CD8-positive, alpha-beta memory T cell (primary cell): Measurements from ENCODE around the gene KIF14. TPM values are rescaled to one million over a fixed set of nuclear protein-coding genes. Genes with fewer than 3 reads are reported as not detected.
A peak's percentile ranks its signal among the peaks of the same experiment; 100 is the strongest.

Experiments
- CTCF ChIA-PET: fragments of 350-600 bp; sonication (Branson Sonifier 250); formaldehyde crosslinking; loops from one replicate; lab custom pipeline; 2021; ENCODE audit warnings: antibody characterized with exemption; lab: Charles Lee
- POLR2A ChIA-PET: fragments of 350-600 bp; sonication (Branson Sonifier 250); formaldehyde crosslinking; loops from one replicate; lab custom pipeline; 2021; ENCODE audit warnings: antibody characterized with exemption; lab: Charles Lee
- DNase-seq, 5 donors: peaks; one replicate each; pipeline versions ENCODE4 v3.0.0 to v3.0.0-alpha.2; 2020 to 2022; ENCODE audit warnings: mixed read lengths in 1 of 5
- H3K27ac ChIP-seq: one replicate; pipeline ENCODE4 v1.7.0; 2013; ENCODE audit warnings: low read depth, mild to moderate bottlenecking, low read length, moderate library complexity
- H3K27me3 ChIP-seq: 2 replicates; pipeline ENCODE4 v1.7.0; 2013; ENCODE audit warnings: low read length, mild to moderate bottlenecking; ENCODE audit not compliant: insufficient read depth, poor library complexity, severe bottlenecking
- H3K36me3 ChIP-seq: 2 replicates; pipeline ENCODE4 v1.7.0; 2013; ENCODE audit warnings: mild to moderate bottlenecking, low read length, moderate library complexity; ENCODE audit not compliant: insufficient read depth
- H3K4me1 ChIP-seq: 2 replicates; pipeline ENCODE4 v1.7.0; 2013; ENCODE audit warnings: mild to moderate bottlenecking, low read length, moderate library complexity; ENCODE audit not compliant: insufficient read depth
- H3K4me3 ChIP-seq: 2 replicates; pipeline ENCODE4 v1.7.0; 2013; ENCODE audit warnings: mild to moderate bottlenecking, low read length
- H3K9me3 ChIP-seq: 2 replicates; pipeline ENCODE4 v1.7.0; 2013; ENCODE audit warnings: mild to moderate bottlenecking, low read length
- H3K27ac Mint-ChIP-seq, 8 donors: one replicate each; pipeline ENCODE4 v1.8.0; 2020 to 2021; ENCODE audit warnings: mixed read lengths in 8 of 8, mild to moderate bottlenecking in 6 of 8, inconsistent platforms in 3 of 8, moderate library complexity in 3 of 8
- H3K27me3 Mint-ChIP-seq, 2 donors: one replicate each; pipeline ENCODE4 v1.8.0; 2020 to 2021; ENCODE audit warnings: mixed read lengths in 2 of 2, mild to moderate bottlenecking in 1 of 2, moderate library complexity in 1 of 2
- H3K36me3 Mint-ChIP-seq, 3 donors: one replicate each; pipeline ENCODE4 v1.8.0; 2020 to 2021; ENCODE audit warnings: mixed read lengths in 3 of 3, inconsistent platforms in 1 of 3, mild to moderate bottlenecking in 1 of 3
- H3K4me1 Mint-ChIP-seq, 3 donors: one replicate each; pipeline ENCODE4 v1.8.0; 2020 to 2021; ENCODE audit warnings: mixed read lengths in 3 of 3, inconsistent platforms in 1 of 3, mild to moderate bottlenecking in 1 of 3
- H3K4me3 Mint-ChIP-seq, 7 donors: one replicate each; pipeline ENCODE4 v1.8.0; 2020 to 2021; ENCODE audit warnings: mixed read lengths in 7 of 7, mild to moderate bottlenecking in 6 of 7, moderate library complexity in 4 of 7, inconsistent platforms in 2 of 7
- H3K9me3 Mint-ChIP-seq, 5 donors: one replicate each; pipeline ENCODE4 v1.8.0; 2020 to 2022; ENCODE audit warnings: mixed read lengths in 5 of 5, mild to moderate bottlenecking in 3 of 5, moderate library complexity in 2 of 5, inconsistent platforms in 1 of 5
- polyA plus RNA-seq: library from polyadenylated mRNA; unstranded; fragments of 300-500 nt; fragmentation: Illumina TruSeq; gene quantifications from one replicate; pipeline ENCODE4 v1.2.3, GENCODE V29; 2021
- total RNA-seq, 2 experiments: library from RNA; stranded (reverse); gene quantifications; one replicate each; pipeline ENCODE4 v1.2.3, GENCODE V29; 2021

KIF14 gene
- total and polyA plus RNA-seq, 3 experiments from 2014 or later: 9.3 TPM; not detected in 1

- Histone ChIP-seq H3K4me3 (no peak overlapping the region), H3K9me3 (no peaks in the 10 kb centered on the region), H3K27ac (no peak overlapping the region), H3K36me3 (no peaks in the 10 kb centered on the region), H3K27me3 (no peaks in the 10 kb centered on the region), H3K4me1 (peaks cover 15% of the 10 kb centered on the region)
- Mint-ChIP-seq H3K36me3 (peaks cover 0 to 2% (median 0%) of the 10 kb centered on the region in 3 donors), H3K27me3 (peaks cover 0 to 1% of the 10 kb centered on the region in 2 donors), H3K27ac (peak overlapping the region in 1 of 8 donors; percentile 80), H3K4me1 (peaks cover 13 to 23% (median 21%) of the 10 kb centered on the region in 3 donors), H3K4me3 (no peak overlapping the region), H3K9me3 (no peaks in the 10 kb centered on the region)
- POLR2A ChIA-PET: no interaction called here
- DNase-seq: no peak
- CTCF ChIA-PET: interaction anchor here (1.0 kb wide), 1 partner anchor 8 kb away, joined by 6 read pairs; no protein-coding TSS in a partner anchor
Observed at GRCh38 chr1:200629876-200630514, 9.4 kb upstream of the KIF14 start.

GRCh38 chr1:200628223-200628881 lies 7.8 kb upstream of the KIF14 start:
- Mint-ChIP-seq H3K4me1 (peaks cover 13 to 24% (median 21%) of the 10 kb centered on the region in 3 donors), H3K27ac (peak overlapping the region in 7 of 8 donors; percentile 3 to 85 (median 22)), H3K27me3 (peaks cover 0 to 1% of the 10 kb centered on the region in 2 donors), H3K4me3 (peak overlapping the region in 6 of 7 donors; percentile 14 to 50 (median 38)), H3K9me3 (no peaks in the 10 kb centered on the region), H3K36me3 (no peaks in the 10 kb centered on the region)
- peak in 4 of 5 donors; percentile 7 to 49 (median 16) for DNase-seq
- no peaks in the 10 kb centered on the region for H3K27me3 ChIP-seq
- H3K27ac ChIP-seq: no peak overlapping the region
- no peaks in the 10 kb centered on the region for H3K36me3 ChIP-seq
- H3K9me3 ChIP-seq: no peaks in the 10 kb centered on the region
- POLR2A ChIA-PET: interaction anchor here (0.5 kb wide), 1 partner anchor 44 kb away, joined by 5 read pairs; no protein-coding TSS in a partner anchor
- CTCF ChIA-PET: no interaction called here
- peaks cover 15% of the 10 kb centered on the region for H3K4me1 ChIP-seq
- H3K4me3 ChIP-seq: no peak overlapping the region

GRCh38 chr1:200627575-200628222 lies 7.1 kb upstream of the KIF14 start:
- Mint-ChIP-seq H3K9me3 (no peaks in the 10 kb centered on the region), H3K4me3 (peak overlapping the region in 6 of 7 donors; percentile 14 to 50 (median 38)), H3K27ac (peak overlapping the region in 4 of 8 donors; percentile 8 to 85 (median 38)), H3K27me3 (peaks cover 0 to 1% of the 10 kb centered on the region in 2 donors), H3K4me1 (peaks cover 13 to 24% (median 21%) of the 10 kb centered on the region in 3 donors), H3K36me3 (no peaks in the 10 kb centered on the region)
- POLR2A ChIA-PET: interaction anchor here (0.5 kb wide), 2 partner anchors 38 to 45 kb away, joined by 5 read pairs; no protein-coding TSS in a partner anchor
- no peaks in the 10 kb centered on the region for H3K27me3 ChIP-seq
- peaks cover 15% of the 10 kb centered on the region for H3K4me1 ChIP-seq
- CTCF ChIA-PET: no interaction called here
- H3K27ac ChIP-seq: no peak overlapping the region
- no peaks in the 10 kb centered on the region for H3K36me3 ChIP-seq
- H3K9me3 ChIP-seq: no peaks in the 10 kb centered on the region
- H3K4me3 ChIP-seq: no peak overlapping the region
- no peak for DNase-seq

- H3K9me3 ChIP-seq: no peaks in the 10 kb centered on the region
- Mint-ChIP-seq H3K36me3 (no peaks in the 10 kb centered on the region), H3K4me3 (no peak overlapping the region), H3K27me3 (peaks cover 0 to 1% of the 10 kb centered on the region in 2 donors), H3K27ac (no peak overlapping the region), H3K4me1 (peaks cover 13 to 29% (median 24%) of the 10 kb centered on the region in 3 donors), H3K9me3 (no peaks in the 10 kb centered on the region)
- no peak overlapping the region for H3K4me3 ChIP-seq
- no peak for DNase-seq
- POLR2A ChIA-PET: interaction anchor here (0.5 kb wide), 1 partner anchor 38 kb away, joined by 5 read pairs; no protein-coding TSS in a partner anchor
- H3K4me1 ChIP-seq: peaks cover 15% of the 10 kb centered on the region
- CTCF ChIA-PET: no interaction called here
- H3K36me3 ChIP-seq: no peaks in the 10 kb centered on the region
- H3K27ac ChIP-seq: no peak overlapping the region
- no peaks in the 10 kb centered on the region for H3K27me3 ChIP-seq
Observed at GRCh38 chr1:200626853-200627534, 6.4 kb upstream of the KIF14 start.

- peaks cover 0 to 4% (median 0%) of the 10 kb centered on the region in 3 donors for H3K36me3 Mint-ChIP-seq
Observed at GRCh38 chr1:200625381-200625824, 4.9 kb upstream of the KIF14 start.

GRCh38 chr1:200624679-200625335 lies 4.3 kb upstream of the KIF14 start:
- H3K27ac ChIP-seq: no peak overlapping the region
- CTCF ChIA-PET: interaction anchor here (1.1 to 1.2 kb wide), 3 partner anchors 10 to 183 kb away, joined by 3 to 4 read pairs (median 3); no protein-coding TSS in a partner anchor
- H3K4me1 ChIP-seq: peaks cover 19% of the 10 kb centered on the region

More at GRCh38 chr1:200625381-200625824, 4.9 kb upstream of the KIF14 start:
- H3K9me3 ChIP-seq: no peaks in the 10 kb centered on the region
- CTCF ChIA-PET: interaction anchor here (1.1 to 1.2 kb wide), 3 partner anchors 9 to 182 kb away, joined by 3 to 4 read pairs (median 3); no protein-coding TSS in a partner anchor
- DNase-seq: peak in 1 of 5 donors; percentile 32
- H3K4me3 Mint-ChIP-seq: no peak overlapping the region
- H3K27me3 ChIP-seq: no peaks in the 10 kb centered on the region
- no peak overlapping the region for H3K4me3 ChIP-seq
- POLR2A ChIA-PET: no interaction called here
- no peaks in the 10 kb centered on the region for H3K9me3 Mint-ChIP-seq
- peak overlapping the region in 1 of 8 donors; percentile 60 for H3K27ac Mint-ChIP-seq
- H3K4me1 ChIP-seq: peaks cover 19% of the 10 kb centered on the region
- peaks cover 0 to 2% of the 10 kb centered on the region in 2 donors for H3K27me3 Mint-ChIP-seq
- H3K36me3 ChIP-seq: no peaks in the 10 kb centered on the region
- peaks cover 20 to 36% (median 30%) of the 10 kb centered on the region in 3 donors for H3K4me1 Mint-ChIP-seq
- no peak overlapping the region for H3K27ac ChIP-seq

DNA sequence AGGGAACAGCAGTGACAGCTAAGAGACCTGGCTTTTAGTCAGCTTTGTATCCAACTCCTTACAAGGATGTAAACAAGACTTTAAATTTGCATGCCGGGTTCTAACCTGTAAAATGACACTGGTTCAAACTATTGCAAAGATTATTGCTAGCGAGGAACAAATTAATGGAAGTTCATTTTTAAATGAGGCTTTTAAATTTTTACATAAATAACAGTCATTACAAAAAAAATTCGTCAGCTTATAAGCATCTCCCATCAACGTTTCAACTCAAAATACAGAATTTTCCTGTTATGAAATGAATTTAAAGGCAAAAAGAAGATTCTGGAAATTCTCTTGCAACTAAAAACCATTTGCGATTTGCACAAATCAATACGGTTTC lies 668 bp downstream of the KIF14 start:
- Mint-ChIP-seq H3K27me3 (peaks cover 0 to 2% of the 10 kb centered on the region in 2 donors), H3K27ac (peak overlapping the region in 6 of 8 donors; percentile 29 to 96 (median 64)), H3K4me3 (peak overlapping the region; percentile 91 to 98 (median 95)), H3K36me3 (peaks cover 0 to 4% (median 0%) of the 10 kb centered on the region in 3 donors), H3K9me3 (no peaks in the 10 kb centered on the region), H3K4me1 (peaks cover 7 to 22% (median 16%) of the 10 kb centered on the region in 3 donors)
- H3K27me3 ChIP-seq: no peaks in the 10 kb centered on the region
- no peaks in the 10 kb centered on the region for H3K36me3 ChIP-seq
- H3K9me3 ChIP-seq: no peaks in the 10 kb centered on the region
- H3K27ac ChIP-seq: peak overlapping the region; percentile 70
- H3K4me3 ChIP-seq: peak overlapping the region; percentile 87
- DNase-seq: no peak
- CTCF ChIA-PET: no interaction called here
- POLR2A ChIA-PET: no interaction called here
- peaks cover 4% of the 10 kb centered on the region for H3K4me1 ChIP-seq

More at GRCh38 chr1:200624679-200625335, 4.3 kb upstream of the KIF14 start:
- Histone ChIP-seq H3K36me3 (no peaks in the 10 kb centered on the region), H3K9me3 (no peaks in the 10 kb centered on the region), H3K4me3 (no peak overlapping the region), H3K27me3 (no peaks in the 10 kb centered on the region)
- H3K4me3 Mint-ChIP-seq: peak overlapping the region in 1 of 7 donors; percentile 11
- DNase-seq: no peak
- peaks cover 0 to 2% of the 10 kb centered on the region in 2 donors for H3K27me3 Mint-ChIP-seq
- no peaks in the 10 kb centered on the region for H3K9me3 Mint-ChIP-seq
- peaks cover 0 to 4% (median 0%) of the 10 kb centered on the region in 3 donors for H3K36me3 Mint-ChIP-seq
- POLR2A ChIA-PET: no interaction called here
- no peak overlapping the region for H3K27ac Mint-ChIP-seq
- peaks cover 20 to 41% (median 35%) of the 10 kb centered on the region in 3 donors for H3K4me1 Mint-ChIP-seq
